ENCODE data around the gene SERHL2. TPM values are rescaled to one million over a fixed set of nuclear protein-coding genes. Genes with fewer than 3 reads are reported as not detected.
"Not testable (repeated sequence)": the region's sequence is repeated elsewhere in the genome, so short reads cannot be mapped to it uniquely, and the experiment has no call there.

Gene SERHL2
- total RNA-seq, 1 experiment from 2014 or later = 0.75 TPM

GRCh38 chr22:42544686-42545085 lies 9.1 kb upstream of the SERHL2 start:
- Mint-ChIP-seq H3K27me3 (ENCODE audit: insufficient read depth, unreplicated experiment) (peaks cover 9% of the 10 kb centered on the region), H3K4me3 (ENCODE audit: unreplicated experiment) (no peak overlapping the region), H3K36me3 (ENCODE audit: insufficient read depth, unreplicated experiment) (no peaks in the 10 kb centered on the region), H3K9me3 (ENCODE audit: unreplicated experiment) (no peaks in the 10 kb centered on the region), H3K27ac (ENCODE audit: low read depth, unreplicated experiment) (no peak overlapping the region), H3K4me1 (ENCODE audit: insufficient read depth, unreplicated experiment) (no peaks in the 10 kb centered on the region)
- CTCF ChIA-PET = interaction anchor here (0.7 kb wide), 1 partner anchor 453 kb away, joined by 3 read pairs; no protein-coding TSS in a partner anchor
- POLR2A ChIA-PET = no interaction called here
- BruUV-seq (replicated peaks) = no TSS peak
- no peak for TF ChIP-seq CTCF (IDR thresholded peaks at IDR 0.05; ENCODE audit: unreplicated experiment)
- intact Hi-C loops (cut with micrococcal nuclease) = no loop called here
- DNase-seq (ENCODE audit: unreplicated experiment) = no peak

GRCh38 chr22:42547562-42547961 lies 6.2 kb upstream of the SERHL2 start:
- DNase-seq (ENCODE audit: unreplicated experiment) = no peak
- Mint-ChIP-seq H3K4me1 (ENCODE audit: insufficient read depth, unreplicated experiment) (no peaks in the 10 kb centered on the region), H3K27me3 (ENCODE audit: insufficient read depth, unreplicated experiment) (peaks cover 12% of the 10 kb centered on the region), H3K27ac (ENCODE audit: low read depth, unreplicated experiment) (no peak overlapping the region), H3K4me3 (ENCODE audit: unreplicated experiment) (no peak overlapping the region), H3K9me3 (ENCODE audit: unreplicated experiment) (no peaks in the 10 kb centered on the region), H3K36me3 (ENCODE audit: insufficient read depth, unreplicated experiment) (no peaks in the 10 kb centered on the region)
- no TSS peak for BruUV-seq (replicated peaks)
- no peak for TF ChIP-seq CTCF (IDR thresholded peaks at IDR 0.05; ENCODE audit: unreplicated experiment)
- POLR2A ChIA-PET = interaction anchor here (1.0 kb wide), 2 partner anchors 13 to 19 kb away, joined by 3 read pairs; no protein-coding TSS in a partner anchor
- intact Hi-C loops (cut with micrococcal nuclease) = no loop called here
- CTCF ChIA-PET = interaction anchor here (1.2 kb wide), 1 partner anchor 14 kb away, joined by 4 read pairs; no protein-coding TSS in a partner anchor

- ChIA-PET POLR2A (interaction anchor here (1.0 kb wide), 1 partner anchor 18 kb away, joined by 3 read pairs; no protein-coding TSS in a partner anchor), CTCF (interaction anchor here (0.6 to 1.2 kb wide), 2 partner anchors 14 to 600 kb away, joined by 3 to 4 read pairs; no protein-coding TSS in a partner anchor)
- H3K27me3 Mint-ChIP-seq (ENCODE audit: insufficient read depth, unreplicated experiment) = peaks cover 12% of the 10 kb centered on the region
- BruUV-seq (replicated peaks); intact Hi-C loops (cut with micrococcal nuclease); H3K4me3 Mint-ChIP-seq (ENCODE audit: unreplicated experiment); H3K27ac Mint-ChIP-seq (ENCODE audit: low read depth, unreplicated experiment); H3K36me3 Mint-ChIP-seq (ENCODE audit: insufficient read depth, unreplicated experiment); H3K4me1 Mint-ChIP-seq (ENCODE audit: insufficient read depth, unreplicated experiment); H3K9me3 Mint-ChIP-seq (ENCODE audit: unreplicated experiment); DNase-seq (ENCODE audit: unreplicated experiment): not testable (repeated sequence)
Observed at GRCh38 chr22:42548126-42548525, 5.6 kb upstream of the SERHL2 start.

- Mint-ChIP-seq H3K4me1 (ENCODE audit: insufficient read depth, unreplicated experiment) (no peaks in the 10 kb centered on the region), H3K36me3 (ENCODE audit: insufficient read depth, unreplicated experiment) (no peaks in the 10 kb centered on the region), H3K9me3 (ENCODE audit: unreplicated experiment) (no peaks in the 10 kb centered on the region), H3K4me3 (ENCODE audit: unreplicated experiment) (no peak overlapping the region), H3K27me3 (ENCODE audit: insufficient read depth, unreplicated experiment) (peaks cover 12% of the 10 kb centered on the region), H3K27ac (ENCODE audit: low read depth, unreplicated experiment) (no peak overlapping the region)
- intact Hi-C loops (cut with micrococcal nuclease) = no loop called here
- POLR2A ChIA-PET = interaction anchor here (1.0 kb wide), 1 partner anchor 17 kb away, joined by 3 read pairs; no protein-coding TSS in a partner anchor
- no peak for TF ChIP-seq CTCF (IDR thresholded peaks at IDR 0.05; ENCODE audit: unreplicated experiment)
- DNase-seq (ENCODE audit: unreplicated experiment) = no peak
- CTCF ChIA-PET = interaction anchor here (0.6 to 1.2 kb wide), 2 partner anchors 15 to 599 kb away, joined by 3 to 4 read pairs; no protein-coding TSS in a partner anchor
- no TSS peak for BruUV-seq (replicated peaks)
Observed at GRCh38 chr22:42548597-42549330, 5.0 kb upstream of the SERHL2 start.

Data from MCF 10A (cell line).